Liver (tissue), 9 donors: Measurements from ENCODE around the gene AAGAB. TPM values are rescaled to one million over a fixed set of nuclear protein-coding genes. Genes with fewer than 3 reads are reported as not detected.

Source experiments
- DNase-seq: peaks from one replicate; pipeline ENCODE4 v3.0.0-alpha.2; 2017; ENCODE audit warnings: low spot score
- H3K27ac ChIP-seq, 2 donors: one replicate each; pipeline ENCODE4 v1.7.0; 2013; ENCODE audit warnings: inconsistent platforms in 2 of 2, low read length in 2 of 2, control low read depth in 1 of 2, low read depth in 1 of 2, mild to moderate bottlenecking in 1 of 2
- H3K27me3 ChIP-seq, 4 donors: one replicate each; pipeline versions ENCODE4 v1.6.1 to v1.7.0; 2013; ENCODE audit warnings: low read length in 3 of 4, inconsistent platforms in 1 of 4, mild to moderate bottlenecking in 1 of 4, moderate library complexity in 1 of 4; ENCODE audit not compliant: control insufficient read depth in 4 of 4, insufficient read depth in 4 of 4
- H3K36me3 ChIP-seq, 4 donors: one replicate each; pipeline versions ENCODE4 v1.6.1 to v1.7.0; 2013; ENCODE audit warnings: low read length in 3 of 4, mild to moderate bottlenecking in 3 of 4, low read depth in 1 of 4, moderate library complexity in 1 of 4; ENCODE audit not compliant: control insufficient read depth in 4 of 4, insufficient read depth in 3 of 4
- H3K4me1 ChIP-seq, 4 donors: one replicate each; pipeline versions ENCODE4 v1.6.1 to v1.7.0; 2013; ENCODE audit warnings: low read length in 3 of 4, mild to moderate bottlenecking in 3 of 4, moderate library complexity in 1 of 4; ENCODE audit not compliant: control insufficient read depth in 4 of 4, insufficient read depth in 4 of 4
- H3K4me3 ChIP-seq, 3 donors: one replicate each; pipeline versions ENCODE4 v1.6.1 to v1.7.0; 2013; ENCODE audit warnings: low read length in 3 of 3, control low read depth in 1 of 3, low read depth in 1 of 3, mild to moderate bottlenecking in 1 of 3
- H3K9ac ChIP-seq, 2 donors: one replicate each; pipeline ENCODE4 v1.7.0; 2013; ENCODE audit warnings: low read length in 2 of 2, mild to moderate bottlenecking in 2 of 2, moderate library complexity in 2 of 2, control low read depth in 1 of 2, low read depth in 1 of 2
- H3K9me3 ChIP-seq, 4 donors: one replicate each; pipeline versions ENCODE4 v1.6.1 to v1.7.0; 2013; ENCODE audit warnings: low read length in 3 of 4; ENCODE audit not compliant: control insufficient read depth in 4 of 4
- EGR1 ChIP-seq, 2 donors: IDR thresholded peaks; 2 replicates each; pipeline ENCODE4 v1.6.1; 2016 to 2018; ENCODE audit warnings: antibody characterized with exemption in 2 of 2, low read depth in 2 of 2
- FOXA1 ChIP-seq: IDR thresholded peaks from 2 replicates; pipeline ENCODE4 v1.6.1; 2016; ENCODE audit warnings: antibody characterized with exemption
- FOXA2 ChIP-seq: IDR thresholded peaks from 2 replicates; pipeline ENCODE4 v1.6.1; 2016; ENCODE audit warnings: antibody characterized with exemption
- GABPA ChIP-seq, 2 donors: IDR thresholded peaks in 1 of 2; conservative IDR thresholded peaks in 1 of 2; 2 replicates each; pipeline ENCODE4 v1.6.1; 2016; ENCODE audit warnings: antibody characterized with exemption in 2 of 2, mild to moderate bottlenecking in 1 of 2, moderate library complexity in 1 of 2
- HNF4A ChIP-seq, 2 donors: conservative IDR thresholded peaks; 2 replicates each; pipeline ENCODE4 v1.6.1; 2016; ENCODE audit warnings: antibody characterized with exemption in 2 of 2, mild to moderate bottlenecking in 2 of 2
- HNF4G ChIP-seq: IDR thresholded peaks from 2 replicates; pipeline ENCODE4 v1.6.1; 2016; ENCODE audit warnings: antibody characterized with exemption
- JUND ChIP-seq, 2 donors: IDR thresholded peaks; 2 replicates each; pipeline ENCODE4 v1.6.1; 2016; ENCODE audit warnings: antibody characterized with exemption in 2 of 2
- NR2F2 ChIP-seq: IDR thresholded peaks from 2 replicates; pipeline ENCODE4 v1.6.1; 2016; ENCODE audit warnings: antibody characterized with exemption
- RAD21 ChIP-seq, 2 donors: IDR thresholded peaks; 2 replicates each; pipeline ENCODE4 v1.6.1; 2016; ENCODE audit warnings: antibody characterized with exemption in 2 of 2, mild to moderate bottlenecking in 2 of 2
- RXRA ChIP-seq, 2 donors: IDR thresholded peaks; 2 replicates each; pipeline ENCODE4 v1.6.1; 2017 to 2018; ENCODE audit warnings: antibody characterized with exemption in 2 of 2, mild to moderate bottlenecking in 1 of 2
- SP1 ChIP-seq: IDR thresholded peaks from 2 replicates; pipeline ENCODE4 v1.6.1; 2018; ENCODE audit warnings: antibody characterized with exemption, mild to moderate bottlenecking
- YY1 ChIP-seq: IDR thresholded peaks from 2 replicates; pipeline ENCODE4 v1.6.1; 2016; ENCODE audit warnings: antibody characterized with exemption, mild to moderate bottlenecking
- WGBS: extraction: QIAGEN DNeasy Blood & Tissue Kit; methylation state at CpG from one replicate; pipeline ENCODE4 v1.1.7; 2013; 5-methylcytosine and 5-hydroxymethylcytosine counted together
- polyA plus RNA-seq, 2 donors: library from polyadenylated mRNA; stranded (reverse) in 1 of 2; unstranded in 1 of 2; fragments of 200-250 nt in 1 of 2; fragments of >200 nt in 1 of 2; fragmentation: Nextera tagmentation in 1 of 2; extraction: Ambion mirVana in 1 of 2; gene quantifications; one replicate each; pipeline versions ENCODE4 v1.2.1 to v1.2.3, GENCODE V29; 2013 to 2015
- total RNA-seq, 2 donors: library from RNA; depleted of rRNA; stranded (reverse); fragments of >200 nt; gene quantifications; one replicate each; pipeline ENCODE4 v1.2.3, GENCODE V29; 2014
- TF ChIP-seq, protein P1 (sequence below): IDR thresholded peaks from 2 replicates; pipeline ENCODE4 v1.6.1; 2016; ENCODE audit warnings: antibody characterized with exemption
- TF ChIP-seq, protein P2 (sequence below): IDR thresholded peaks from 2 replicates; pipeline ENCODE4 v1.6.1; 2016; ENCODE audit warnings: antibody characterized with exemption
- TF ChIP-seq, protein P3 (sequence below): IDR thresholded peaks from 2 replicates; pipeline ENCODE4 v1.6.1; 2016; ENCODE audit warnings: antibody characterized with exemption
- TF ChIP-seq, protein P4 (sequence below): IDR thresholded peaks from 2 replicates; pipeline ENCODE4 v1.6.1; 2016; ENCODE audit warnings: antibody characterized with exemption, mild to moderate bottlenecking
- TF ChIP-seq, protein P5 (sequence below): fragments of 150-350 bp; IDR thresholded peaks from 2 replicates; pipeline ENCODE4 v1.5.1; 2017; ENCODE audit warnings: improper control_type of control experiment, low read depth, low read length; ENCODE audit not compliant: missing input control
- donor health status: healthy.
- donor health status: healthy.
- donor health status: healthy.
- donor health status: healthy.
- donor health status: healthy.

AAGAB gene
- total and polyA plus RNA-seq, 4 donors: 3.6 to 22.3 (median 13.0) TPM

DNA sequence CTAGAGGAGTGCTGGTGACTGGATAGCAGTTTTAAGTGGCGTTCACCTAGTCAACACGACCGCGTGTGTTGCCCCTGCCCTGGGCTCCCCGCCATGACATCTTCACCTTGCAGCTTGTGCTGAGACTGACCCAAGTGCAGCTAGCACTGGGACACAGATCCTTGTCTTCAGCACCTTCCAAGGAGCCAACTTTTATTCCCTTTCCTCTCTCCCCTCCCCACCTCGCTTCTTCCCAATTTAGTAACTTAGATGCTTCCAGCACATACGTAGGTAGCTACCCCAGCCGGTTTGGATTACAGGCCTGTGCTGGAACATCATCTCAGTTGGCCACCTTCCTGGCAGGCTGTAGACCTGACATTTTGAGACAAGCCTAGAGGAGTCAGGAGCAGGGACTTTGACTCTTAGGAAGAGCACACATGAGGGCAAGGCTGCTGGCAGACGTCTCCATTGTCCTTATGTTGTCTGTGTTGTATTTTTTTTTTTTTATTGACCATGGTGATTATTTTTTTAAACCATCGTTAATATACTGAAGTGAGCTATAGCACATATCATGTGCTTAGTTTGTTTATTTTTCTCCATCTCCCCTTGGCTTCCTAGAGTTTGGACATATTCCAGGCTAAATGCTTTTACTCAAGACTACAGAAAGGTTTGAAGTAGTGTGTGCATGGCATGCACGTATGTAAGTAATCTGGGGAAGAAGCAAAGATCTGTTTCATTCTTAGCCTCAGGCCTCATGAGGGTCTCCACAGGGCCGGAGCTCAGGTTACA is 61.1 kb downstream of the AAGAB start:
- H3K27ac ChIP-seq: no peak overlapping the region
- peaks cover 4 to 46% (median 23%) of the 10 kb centered on the region in 4 donors for H3K36me3 ChIP-seq
- no peak overlapping the region for H3K4me3 ChIP-seq
- no peaks in the 10 kb centered on the region for H3K4me1 ChIP-seq
- 90% methylated on average over 12 of the region's 12 CpGs for WGBS
- no peaks in the 10 kb centered on the region for H3K9me3 ChIP-seq
- DNase-seq: no peak
- H3K9ac ChIP-seq: no peak overlapping the region
- no peaks in the 10 kb centered on the region for H3K27me3 ChIP-seq
- TF ChIP-seq RAD21 (IDR thresholded peaks at IDR 0.05): no peak
- TF ChIP-seq, protein P1, sequence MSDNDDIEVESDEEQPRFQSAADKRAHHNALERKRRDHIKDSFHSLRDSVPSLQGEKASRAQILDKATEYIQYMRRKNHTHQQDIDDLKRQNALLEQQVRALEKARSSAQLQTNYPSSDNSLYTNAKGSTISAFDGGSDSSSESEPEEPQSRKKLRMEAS: no peak

DNA sequence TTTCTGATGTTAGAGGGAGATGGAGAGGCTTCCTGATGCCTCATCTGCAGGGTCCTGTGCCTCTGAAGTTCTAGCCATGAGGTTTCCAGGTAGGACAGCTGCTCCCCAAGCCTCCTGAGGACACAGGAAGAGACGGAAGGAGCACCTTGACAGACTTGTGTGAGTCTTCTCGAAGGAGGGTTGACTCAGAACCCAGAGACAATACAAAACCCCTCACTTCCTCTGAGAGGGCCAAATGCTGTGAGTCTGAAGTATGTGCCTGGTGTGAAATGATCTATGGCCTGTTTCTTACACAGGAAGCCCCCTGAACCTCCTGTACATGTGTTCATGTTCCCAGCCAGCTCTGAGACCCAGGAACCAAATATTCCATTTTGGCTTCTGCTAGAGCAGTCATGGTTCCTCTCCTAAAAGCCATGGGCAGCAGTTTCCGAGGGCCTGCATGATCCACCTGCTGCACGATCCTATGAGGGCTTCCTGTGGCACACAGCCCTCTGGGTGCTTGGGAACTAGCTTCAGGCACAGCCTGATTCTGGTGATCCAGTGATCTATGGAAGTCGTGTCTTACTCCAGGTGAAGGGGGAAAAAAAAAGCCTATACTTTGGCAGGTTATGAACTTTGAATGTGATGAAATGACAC is 62.2 kb downstream of the AAGAB start:
- peak; percentile 24 for DNase-seq
- H3K9ac ChIP-seq: no peak overlapping the region

More for the DNA sequence above, 62.2 kb downstream of the AAGAB start:
- peaks cover 4 to 52% (median 29%) of the 10 kb centered on the region in 4 donors for H3K36me3 ChIP-seq
- no peaks in the 10 kb centered on the region for H3K27me3 ChIP-seq
- no peaks in the 10 kb centered on the region for H3K4me1 ChIP-seq
- H3K27ac ChIP-seq: no peak overlapping the region
- no peaks in the 10 kb centered on the region for H3K9me3 ChIP-seq
- H3K4me3 ChIP-seq: no peak overlapping the region
- WGBS: 96% methylated on average over 5 of the region's 5 CpGs
- TF ChIP-seq, protein P2, sequence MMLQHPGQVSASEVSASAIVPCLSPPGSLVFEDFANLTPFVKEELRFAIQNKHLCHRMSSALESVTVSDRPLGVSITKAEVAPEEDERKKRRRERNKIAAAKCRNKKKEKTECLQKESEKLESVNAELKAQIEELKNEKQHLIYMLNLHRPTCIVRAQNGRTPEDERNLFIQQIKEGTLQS: no peak
- TF ChIP-seq RAD21 (IDR thresholded peaks at IDR 0.05) (no peak), NR2F2 (no peak), EGR1 (IDR thresholded peaks at IDR 0.05; ENCODE audit: low read depth in 2 of 2) (no peak), RXRA (IDR thresholded peaks at IDR 0.05) (no peak), GABPA (IDR thresholded peaks at IDR 0.05 in 1 of 2, conservative IDR thresholded peaks at IDR 0.05 in 1 of 2) (no peak), HNF4G (no peak), SP1 (no peak), YY1 (no peak), FOXA1 (no peak), JUND (IDR thresholded peaks at IDR 0.05) (no peak), HNF4A (conservative IDR thresholded peaks at IDR 0.05) (no peak), FOXA2 (no peak)
- TF ChIP-seq, protein P1: no peak
- TF ChIP-seq, protein P3, sequence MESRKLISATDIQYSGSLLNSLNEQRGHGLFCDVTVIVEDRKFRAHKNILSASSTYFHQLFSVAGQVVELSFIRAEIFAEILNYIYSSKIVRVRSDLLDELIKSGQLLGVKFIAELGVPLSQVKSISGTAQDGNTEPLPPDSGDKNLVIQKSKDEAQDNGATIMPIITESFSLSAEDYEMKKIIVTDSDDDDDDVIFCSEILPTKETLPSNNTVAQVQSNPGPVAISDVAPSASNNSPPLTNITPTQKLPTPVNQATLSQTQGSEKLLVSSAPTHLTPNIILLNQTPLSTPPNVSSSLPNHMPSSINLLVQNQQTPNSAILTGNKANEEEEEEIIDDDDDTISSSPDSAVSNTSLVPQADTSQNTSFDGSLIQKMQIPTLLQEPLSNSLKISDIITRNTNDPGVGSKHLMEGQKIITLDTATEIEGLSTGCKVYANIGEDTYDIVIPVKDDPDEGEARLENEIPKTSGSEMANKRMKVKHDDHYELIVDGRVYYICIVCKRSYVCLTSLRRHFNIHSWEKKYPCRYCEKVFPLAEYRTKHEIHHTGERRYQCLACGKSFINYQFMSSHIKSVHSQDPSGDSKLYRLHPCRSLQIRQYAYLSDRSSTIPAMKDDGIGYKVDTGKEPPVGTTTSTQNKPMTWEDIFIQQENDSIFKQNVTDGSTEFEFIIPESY: no peak
- TF ChIP-seq, protein P4, sequence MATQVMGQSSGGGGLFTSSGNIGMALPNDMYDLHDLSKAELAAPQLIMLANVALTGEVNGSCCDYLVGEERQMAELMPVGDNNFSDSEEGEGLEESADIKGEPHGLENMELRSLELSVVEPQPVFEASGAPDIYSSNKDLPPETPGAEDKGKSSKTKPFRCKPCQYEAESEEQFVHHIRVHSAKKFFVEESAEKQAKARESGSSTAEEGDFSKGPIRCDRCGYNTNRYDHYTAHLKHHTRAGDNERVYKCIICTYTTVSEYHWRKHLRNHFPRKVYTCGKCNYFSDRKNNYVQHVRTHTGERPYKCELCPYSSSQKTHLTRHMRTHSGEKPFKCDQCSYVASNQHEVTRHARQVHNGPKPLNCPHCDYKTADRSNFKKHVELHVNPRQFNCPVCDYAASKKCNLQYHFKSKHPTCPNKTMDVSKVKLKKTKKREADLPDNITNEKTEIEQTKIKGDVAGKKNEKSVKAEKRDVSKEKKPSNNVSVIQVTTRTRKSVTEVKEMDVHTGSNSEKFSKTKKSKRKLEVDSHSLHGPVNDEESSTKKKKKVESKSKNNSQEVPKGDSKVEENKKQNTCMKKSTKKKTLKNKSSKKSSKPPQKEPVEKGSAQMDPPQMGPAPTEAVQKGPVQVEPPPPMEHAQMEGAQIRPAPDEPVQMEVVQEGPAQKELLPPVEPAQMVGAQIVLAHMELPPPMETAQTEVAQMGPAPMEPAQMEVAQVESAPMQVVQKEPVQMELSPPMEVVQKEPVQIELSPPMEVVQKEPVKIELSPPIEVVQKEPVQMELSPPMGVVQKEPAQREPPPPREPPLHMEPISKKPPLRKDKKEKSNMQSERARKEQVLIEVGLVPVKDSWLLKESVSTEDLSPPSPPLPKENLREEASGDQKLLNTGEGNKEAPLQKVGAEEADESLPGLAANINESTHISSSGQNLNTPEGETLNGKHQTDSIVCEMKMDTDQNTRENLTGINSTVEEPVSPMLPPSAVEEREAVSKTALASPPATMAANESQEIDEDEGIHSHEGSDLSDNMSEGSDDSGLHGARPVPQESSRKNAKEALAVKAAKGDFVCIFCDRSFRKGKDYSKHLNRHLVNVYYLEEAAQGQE: no peak
- TF ChIP-seq, protein P5, sequence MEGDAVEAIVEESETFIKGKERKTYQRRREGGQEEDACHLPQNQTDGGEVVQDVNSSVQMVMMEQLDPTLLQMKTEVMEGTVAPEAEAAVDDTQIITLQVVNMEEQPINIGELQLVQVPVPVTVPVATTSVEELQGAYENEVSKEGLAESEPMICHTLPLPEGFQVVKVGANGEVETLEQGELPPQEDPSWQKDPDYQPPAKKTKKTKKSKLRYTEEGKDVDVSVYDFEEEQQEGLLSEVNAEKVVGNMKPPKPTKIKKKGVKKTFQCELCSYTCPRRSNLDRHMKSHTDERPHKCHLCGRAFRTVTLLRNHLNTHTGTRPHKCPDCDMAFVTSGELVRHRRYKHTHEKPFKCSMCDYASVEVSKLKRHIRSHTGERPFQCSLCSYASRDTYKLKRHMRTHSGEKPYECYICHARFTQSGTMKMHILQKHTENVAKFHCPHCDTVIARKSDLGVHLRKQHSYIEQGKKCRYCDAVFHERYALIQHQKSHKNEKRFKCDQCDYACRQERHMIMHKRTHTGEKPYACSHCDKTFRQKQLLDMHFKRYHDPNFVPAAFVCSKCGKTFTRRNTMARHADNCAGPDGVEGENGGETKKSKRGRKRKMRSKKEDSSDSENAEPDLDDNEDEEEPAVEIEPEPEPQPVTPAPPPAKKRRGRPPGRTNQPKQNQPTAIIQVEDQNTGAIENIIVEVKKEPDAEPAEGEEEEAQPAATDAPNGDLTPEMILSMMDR: no peak
